ENCODE results near the gene CAMSAP2. TPM values are rescaled to one million over a fixed set of nuclear protein-coding genes. Genes with fewer than 3 reads are reported as not detected.

Gene CAMSAP2
- total and polyA plus RNA-seq, 2 experiments from 2014 or later: 9.3 to 32.9 TPM

DNA sequence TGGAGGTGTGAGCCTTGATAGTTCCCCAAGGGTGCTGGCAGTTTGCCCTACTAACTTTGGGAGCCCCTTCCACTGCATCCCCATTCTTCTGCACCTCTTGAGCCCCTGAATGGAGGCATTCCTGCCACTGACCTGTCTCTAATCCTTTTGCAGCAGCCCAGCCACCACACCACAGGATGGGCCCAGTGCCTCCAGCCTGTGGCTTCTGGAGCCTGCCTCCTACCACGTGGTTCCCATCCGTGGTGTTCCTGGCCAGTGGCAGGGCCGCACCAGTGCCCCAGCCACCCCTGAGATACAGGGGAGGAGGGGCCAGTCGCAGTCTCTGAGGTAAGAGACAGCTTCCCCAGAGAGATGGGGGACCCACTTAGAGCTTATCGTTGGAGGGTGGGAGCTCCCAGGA is 170.4 kb downstream of the CAMSAP2 start:
- no peaks in the 10 kb centered on the region for H3K9me3 ChIP-seq (ENCODE audit: low read depth)
- H3K9me2 ChIP-seq (replicated peaks; ENCODE audit: insufficient read depth): no peaks in the 10 kb centered on the region
- H3K4me3 ChIP-seq: no peak overlapping the region
- H3K4me1 ChIP-seq (ENCODE audit: insufficient read depth): peaks cover 8% of the 10 kb centered on the region
- no peak for DNase-seq (ENCODE audit: low spot score)
- H4K20me1 ChIP-seq (ENCODE audit: insufficient read depth, poor library complexity, severe bottlenecking): peaks cover 2% of the 10 kb centered on the region
- no peaks in the 10 kb centered on the region for H3K27me3 ChIP-seq
- no peak overlapping the region for H3K4me2 ChIP-seq
- WGBS (ENCODE audit: low lambda C conversion rate, missing lambda C conversion rate): 93% methylated on average over 5 of the region's 5 CpGs
- H3K36me3 ChIP-seq (replicated peaks; ENCODE audit: insufficient read depth, low read depth): no peaks in the 10 kb centered on the region
- no peak overlapping the region for H2AFZ ChIP-seq
- H3K27ac ChIP-seq: no peak overlapping the region
- peaks cover 5% of the 10 kb centered on the region for H3K79me2 ChIP-seq
- TF ChIP-seq EZH2phosphoT487 (IDR thresholded peaks at IDR 0.05; ENCODE audit: low read depth, severe bottlenecking, unreplicated experiment) (no peak), EZH2 (IDR thresholded peaks at IDR 0.05; ENCODE audit: borderline replicate concordance) (no peak)
- TF ChIP-seq, protein P1, sequence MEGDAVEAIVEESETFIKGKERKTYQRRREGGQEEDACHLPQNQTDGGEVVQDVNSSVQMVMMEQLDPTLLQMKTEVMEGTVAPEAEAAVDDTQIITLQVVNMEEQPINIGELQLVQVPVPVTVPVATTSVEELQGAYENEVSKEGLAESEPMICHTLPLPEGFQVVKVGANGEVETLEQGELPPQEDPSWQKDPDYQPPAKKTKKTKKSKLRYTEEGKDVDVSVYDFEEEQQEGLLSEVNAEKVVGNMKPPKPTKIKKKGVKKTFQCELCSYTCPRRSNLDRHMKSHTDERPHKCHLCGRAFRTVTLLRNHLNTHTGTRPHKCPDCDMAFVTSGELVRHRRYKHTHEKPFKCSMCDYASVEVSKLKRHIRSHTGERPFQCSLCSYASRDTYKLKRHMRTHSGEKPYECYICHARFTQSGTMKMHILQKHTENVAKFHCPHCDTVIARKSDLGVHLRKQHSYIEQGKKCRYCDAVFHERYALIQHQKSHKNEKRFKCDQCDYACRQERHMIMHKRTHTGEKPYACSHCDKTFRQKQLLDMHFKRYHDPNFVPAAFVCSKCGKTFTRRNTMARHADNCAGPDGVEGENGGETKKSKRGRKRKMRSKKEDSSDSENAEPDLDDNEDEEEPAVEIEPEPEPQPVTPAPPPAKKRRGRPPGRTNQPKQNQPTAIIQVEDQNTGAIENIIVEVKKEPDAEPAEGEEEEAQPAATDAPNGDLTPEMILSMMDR (IDR thresholded peaks at IDR 0.05; ENCODE audit: poor library complexity): no peak

DNA sequence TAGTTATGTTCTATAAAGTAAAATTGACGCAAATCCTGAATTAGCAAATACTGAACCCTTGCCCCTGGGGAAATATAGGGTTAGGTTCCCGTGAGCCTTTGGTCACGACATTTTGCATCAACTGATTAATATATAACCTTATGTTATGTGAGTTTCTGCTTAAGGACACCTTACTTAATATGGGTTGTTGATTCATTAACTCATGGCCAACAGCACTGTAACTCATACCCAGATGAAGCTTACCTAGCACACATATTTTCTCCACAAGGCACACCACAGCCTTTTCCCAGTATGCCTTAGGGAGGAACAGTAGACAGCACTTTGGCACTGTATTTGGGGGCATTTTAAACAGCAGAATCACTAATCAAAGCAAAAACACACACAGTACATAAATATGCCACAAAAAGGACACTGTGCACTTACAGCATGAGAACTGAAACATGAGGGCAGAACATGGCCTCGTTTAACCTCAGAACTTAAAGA is 171.1 kb downstream of the CAMSAP2 start:
- no peaks in the 10 kb centered on the region for H3K9me3 ChIP-seq (ENCODE audit: low read depth)
- no peaks in the 10 kb centered on the region for H3K9me2 ChIP-seq (replicated peaks; ENCODE audit: insufficient read depth)
- no peak for TF ChIP-seq EZH2phosphoT487 (IDR thresholded peaks at IDR 0.05; ENCODE audit: low read depth, severe bottlenecking, unreplicated experiment)
- TF ChIP-seq EZH2 (IDR thresholded peaks at IDR 0.05; ENCODE audit: borderline replicate concordance): no peak
- TF ChIP-seq, protein P1 (IDR thresholded peaks at IDR 0.05; ENCODE audit: poor library complexity): no peak
- DNase-seq (ENCODE audit: low spot score): no peak
- 89% methylated on average over 4 of the region's 4 CpGs for WGBS (ENCODE audit: low lambda C conversion rate, missing lambda C conversion rate)
- H3K4me1 ChIP-seq (ENCODE audit: insufficient read depth): peaks cover 8% of the 10 kb centered on the region
- H3K4me2 ChIP-seq: no peak overlapping the region
- peaks cover 5% of the 10 kb centered on the region for H3K79me2 ChIP-seq
- peaks cover 2% of the 10 kb centered on the region for H4K20me1 ChIP-seq (ENCODE audit: insufficient read depth, poor library complexity, severe bottlenecking)
- H3K27ac ChIP-seq: no peak overlapping the region
- no peak overlapping the region for H3K4me3 ChIP-seq
- no peaks in the 10 kb centered on the region for H3K36me3 ChIP-seq (replicated peaks; ENCODE audit: insufficient read depth, low read depth)
- H2AFZ ChIP-seq: no peak overlapping the region
- no peaks in the 10 kb centered on the region for H3K27me3 ChIP-seq

Other genes with a start within 250 kb of the CAMSAP2 start
- gene KIF14, start 118.1 kb upstream of the CAMSAP2 start, total RNA-seq: 1.4 and 2.2 TPM in 2 replicates
- gene KIF14, start 118.1 kb upstream of the CAMSAP2 start, polyA plus RNA-seq: 0.54 and 0.68 TPM in 2 replicates
- 19.9 TPM in 2 replicates for gene DDX59, start 69.0 kb upstream of the CAMSAP2 start, total RNA-seq
- gene DDX59, start 69.0 kb upstream of the CAMSAP2 start, polyA plus RNA-seq: 10.5 and 13.6 TPM in 2 replicates
- gene GPR25, start 134.1 kb downstream of the CAMSAP2 start, total RNA-seq: not detected in 2 replicates
- not detected in 2 replicates for gene GPR25, start 134.1 kb downstream of the CAMSAP2 start, polyA plus RNA-seq
- gene INAVA, start 156.0 kb downstream of the CAMSAP2 start, total RNA-seq: 40.5 and 51.0 TPM in 2 replicates
- 60.8 and 79.7 TPM in 2 replicates for gene INAVA, start 156.0 kb downstream of the CAMSAP2 start, polyA plus RNA-seq